ENCODE results near the gene VWC2.

VWC2 gene

GRCh38 chr7:49852619-49853462, 79.4 kb downstream of the VWC2 start:
- peak; percentile 53 for DNase-seq (ENCODE audit: low spot score)

GRCh38 chr7:49855281-49855980, 82.0 kb downstream of the VWC2 start:
- DNase-seq (ENCODE audit: low spot score): no peak

- DNase-seq (ENCODE audit: low spot score): no peak
Measured at GRCh38 chr7:49860293-49860692, 86.9 kb downstream of the VWC2 start.

GRCh38 chr7:49866076-49866735, 92.8 kb downstream of the VWC2 start:
- DNase-seq (ENCODE audit: low spot score): no peak

- DNase-seq (ENCODE audit: low spot score): no peak
Measured at GRCh38 chr7:49866910-49867309, 93.5 kb downstream of the VWC2 start.

DNA sequence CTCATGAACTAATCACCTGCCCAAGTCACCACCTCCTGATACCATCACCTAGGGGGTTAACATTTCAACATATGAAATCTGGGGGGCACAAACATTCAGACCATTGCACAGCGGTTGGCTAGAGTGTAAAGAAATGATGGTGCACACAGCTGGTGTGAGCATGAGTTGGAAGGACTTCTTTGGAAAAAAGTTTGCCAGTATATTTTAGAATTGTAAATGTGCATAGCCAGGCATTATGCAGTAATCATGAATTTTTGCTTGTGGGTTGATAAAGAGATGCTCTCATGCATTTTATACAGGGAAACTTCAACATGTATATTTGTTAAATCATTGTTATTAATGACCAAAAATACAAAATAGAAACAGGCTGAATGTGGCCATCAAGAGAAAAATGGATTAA, 100.0 kb downstream of the VWC2 start:
- DNase-seq (ENCODE audit: low spot score): no peak

- no peak for DNase-seq (ENCODE audit: low spot score)
Measured at GRCh38 chr7:49875336-49875735, 101.9 kb downstream of the VWC2 start.

DNA sequence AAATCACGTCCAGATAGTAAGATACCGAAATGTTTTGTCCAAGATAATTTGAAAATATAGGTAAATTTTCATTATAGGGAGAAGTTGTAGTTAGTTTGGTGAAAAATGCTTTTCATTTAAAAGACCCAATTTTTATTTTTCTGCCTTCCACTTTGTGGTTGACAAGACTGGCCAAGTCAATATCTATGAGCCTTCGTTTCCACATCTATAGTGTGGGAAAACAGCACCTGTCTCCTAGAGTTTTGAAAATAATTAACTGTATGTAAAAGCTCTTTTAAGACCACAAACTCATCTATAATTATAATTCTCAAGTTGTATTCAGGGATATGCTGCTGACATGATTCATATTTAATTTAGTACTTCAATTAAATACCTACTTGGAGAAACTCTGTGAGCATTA, 102.8 kb downstream of the VWC2 start:
- no peak for DNase-seq (ENCODE audit: low spot score)

DNA sequence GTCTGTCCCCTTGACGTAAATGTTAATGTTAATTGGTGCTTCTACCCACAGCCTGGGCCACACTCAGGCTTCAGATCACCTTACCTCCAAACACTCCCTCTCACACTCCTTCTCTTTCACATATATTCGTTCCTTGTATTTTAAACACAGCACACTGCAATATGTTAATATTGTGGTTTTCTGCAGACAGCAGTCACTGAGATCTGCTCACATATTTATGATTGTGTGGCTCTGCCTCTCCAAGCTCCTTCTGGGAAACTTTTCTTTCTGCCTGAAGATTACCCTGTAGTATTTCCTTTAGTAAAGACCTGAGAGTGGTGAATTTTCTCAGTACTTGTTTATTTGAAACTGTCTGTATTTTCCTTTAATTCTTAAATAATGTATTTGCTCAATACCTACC, 104.7 kb downstream of the VWC2 start:
- DNase-seq (ENCODE audit: low spot score): no peak

DNA sequence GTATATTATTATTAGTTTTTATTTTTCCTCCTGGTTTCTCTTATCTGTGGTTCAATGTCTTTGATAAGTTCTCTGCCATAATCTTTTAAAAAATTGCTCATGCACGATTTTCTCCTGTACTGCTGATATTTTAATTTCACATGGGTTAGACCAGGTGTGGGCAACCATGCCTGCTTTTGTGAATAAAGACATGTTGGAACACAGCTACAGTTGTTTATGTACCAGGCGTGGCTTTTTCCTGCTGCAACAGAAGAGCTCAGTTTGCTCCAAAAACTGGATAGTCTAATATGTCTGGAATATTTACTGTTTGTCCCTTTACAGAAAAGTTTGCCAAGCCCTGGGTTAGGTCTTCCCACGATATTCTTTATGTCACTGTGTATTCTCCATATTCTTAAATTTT, 105.2 kb downstream of the VWC2 start:
- no peak for DNase-seq (ENCODE audit: low spot score)

- DNase-seq (ENCODE audit: low spot score): no peak
Measured at GRCh38 chr7:49883933-49884332, 110.5 kb downstream of the VWC2 start.

GRCh38 chr7:49885593-49886285, 112.3 kb downstream of the VWC2 start:
- DNase-seq (ENCODE audit: low spot score): no peak

DNA sequence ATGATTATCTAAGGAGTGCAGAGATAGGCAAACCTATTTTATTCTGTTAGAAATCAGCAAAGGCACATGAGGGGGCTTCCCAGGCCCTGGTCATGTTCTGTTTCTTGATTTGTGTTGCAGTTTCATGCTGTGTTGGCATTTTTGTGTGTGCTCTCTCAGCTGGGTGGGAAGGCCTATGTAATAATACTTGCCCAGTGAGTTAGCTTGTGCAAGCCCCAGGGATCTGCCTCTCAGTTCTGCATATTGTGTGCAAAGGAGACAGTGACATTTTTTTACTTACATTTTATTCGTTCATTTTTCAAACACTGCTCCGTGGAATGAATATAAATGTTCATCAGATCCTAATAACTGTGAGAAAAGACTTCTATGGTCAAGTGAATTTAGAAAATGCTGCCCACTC, 119.0 kb downstream of the VWC2 start:
- no peak for DNase-seq (ENCODE audit: low spot score)

DNA sequence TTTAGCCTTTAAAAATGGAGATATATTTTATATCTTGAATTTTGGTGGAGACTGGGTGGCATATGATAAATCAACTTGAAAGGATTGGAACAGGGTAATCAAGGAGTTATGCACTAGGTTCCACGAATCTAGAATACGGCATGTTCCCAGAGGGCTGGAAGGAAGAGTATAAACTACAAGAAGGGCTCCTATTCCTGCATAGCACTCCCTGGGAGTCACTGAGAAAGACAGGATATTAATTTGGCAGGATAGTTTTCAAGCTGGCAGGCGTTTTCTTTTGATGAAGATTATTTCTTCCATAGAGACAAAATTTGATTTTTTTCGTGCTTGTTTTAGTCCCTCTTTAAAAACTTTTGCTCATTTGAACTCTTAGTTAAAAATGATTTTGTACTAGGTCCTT, 119.7 kb downstream of the VWC2 start:
- no peak for DNase-seq (ENCODE audit: low spot score)

- no peak for DNase-seq (ENCODE audit: low spot score)
Measured at GRCh38 chr7:49894543-49894942, 121.1 kb downstream of the VWC2 start.

DNA sequence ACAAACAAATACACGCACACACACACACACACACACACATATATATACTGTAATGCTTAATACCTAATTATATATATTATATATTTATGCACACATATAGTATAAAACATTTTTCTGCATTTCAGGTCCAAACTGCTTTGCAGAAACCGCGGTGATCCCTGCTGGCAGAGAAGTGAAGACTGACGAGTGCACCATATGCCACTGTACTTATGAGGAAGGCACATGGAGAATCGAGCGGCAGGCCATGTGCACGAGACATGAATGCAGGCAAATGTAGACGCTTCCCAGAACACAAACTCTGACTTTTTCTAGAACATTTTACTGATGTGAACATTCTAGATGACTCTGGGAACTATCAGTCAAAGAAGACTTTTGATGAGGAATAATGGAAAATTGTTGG, 138.5 kb downstream of the VWC2 start:
- no peak for DNase-seq (ENCODE audit: low spot score)

DNA sequence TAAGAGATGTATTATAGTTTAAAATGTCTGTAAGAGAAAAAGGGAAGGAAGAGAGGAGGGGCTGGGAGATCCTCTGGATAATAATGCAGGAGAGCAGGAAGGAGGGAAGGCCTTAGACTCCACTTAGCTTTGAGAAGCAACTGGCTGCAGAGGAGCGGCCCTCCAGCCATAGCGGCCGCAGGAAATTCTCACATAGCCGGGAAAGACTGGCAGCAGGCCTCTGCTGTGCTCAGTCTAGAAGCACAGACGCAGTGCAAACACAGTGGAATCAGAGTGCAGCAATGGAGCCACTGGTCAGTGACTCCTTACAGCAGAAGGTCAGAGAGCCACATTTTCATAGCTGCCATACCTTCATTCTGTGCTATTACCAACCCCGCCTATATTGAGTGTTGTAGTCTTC, 153.3 kb downstream of the VWC2 start:
- DNase-seq (ENCODE audit: low spot score): no peak

GRCh38 chr7:49927631-49928030, 154.2 kb downstream of the VWC2 start:
- DNase-seq (ENCODE audit: low spot score): no peak

GRCh38 chr7:49928787-49929186, 155.3 kb downstream of the VWC2 start:
- no peak for DNase-seq (ENCODE audit: low spot score)

DNA sequence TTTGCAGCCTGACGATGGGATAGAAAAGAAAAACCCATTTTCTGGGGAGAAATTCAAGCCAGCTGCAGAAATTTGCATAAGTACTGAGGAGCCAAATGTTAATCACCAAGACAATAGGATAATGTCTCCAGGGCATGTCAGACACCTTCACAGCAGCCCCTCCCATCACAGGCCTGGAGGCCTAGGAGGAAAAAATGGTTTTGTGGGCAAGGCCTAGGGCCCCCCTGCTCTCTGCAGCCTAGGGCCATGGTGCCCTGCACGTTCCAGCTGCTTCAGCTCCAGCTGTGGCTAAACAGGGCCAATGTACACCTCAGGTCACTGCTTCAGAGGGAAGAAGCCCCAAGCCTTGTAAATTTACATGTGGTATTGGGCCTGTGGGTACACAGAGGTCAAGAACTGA, 158.2 kb downstream of the VWC2 start:
- no peak for DNase-seq (ENCODE audit: low spot score)

- no peak for DNase-seq (ENCODE audit: low spot score)
Measured at GRCh38 chr7:49937608-49938007, 164.2 kb downstream of the VWC2 start.

All from putamen (tissue), 1 donor.